HepG2 (cell line): ENCODE measurements around the gene VCP. TPM values are rescaled to one million over a fixed set of nuclear protein-coding genes. Genes with fewer than 3 reads are reported as not detected.

Experiments used
- EP300 ChIP-seq, 3 experiments: sonication (generic) in 1 of 3; formaldehyde crosslinking in 1 of 3; IDR thresholded peaks; 2 replicates each; pipeline versions ENCODE4 v1.5.1 to v1.6.1; 2011 to 2020; ENCODE audit warnings: low read depth in 2 of 3, low read length in 2 of 3, borderline replicate concordance in 1 of 3, improper control_type of control experiment in 1 of 3, mild to moderate bottlenecking in 1 of 3, missing genetic modification reagents in 1 of 3, moderate library complexity in 1 of 3
- GATAD2A ChIP-seq: IDR thresholded peaks from 2 replicates; pipeline ENCODE4 v1.6.1; 2016
- HDAC6 ChIP-seq: fragments of 200-600 bp; sonication (generic); IDR thresholded peaks from 2 replicates; pipeline ENCODE4 v1.7.0; 2017; ENCODE audit warnings: mild to moderate bottlenecking, antibody characterized with exemption, low read length, low read depth
- ISL2 ChIP-seq: sonication (generic); formaldehyde crosslinking; IDR thresholded peaks from 2 replicates; pipeline ENCODE4 v1.5.0; 2020; ENCODE audit warnings: missing genetic modification reagents
- MLLT10 ChIP-seq: sonication (generic); formaldehyde crosslinking; IDR thresholded peaks from 2 replicates; pipeline ENCODE4 v1.4.0; 2020; ENCODE audit warnings: missing genetic modification reagents
- NFYC ChIP-seq: IDR thresholded peaks from 2 replicates; pipeline ENCODE4 v1.6.1; 2016; ENCODE audit warnings: missing genetic modification reagents, missing compliant biosample characterization
- SCMH1 ChIP-seq: sonication (generic); formaldehyde crosslinking; IDR thresholded peaks from 2 replicates; pipeline ENCODE4 v1.9.0; 2021; ENCODE audit warnings: missing genetic modification reagents, mild to moderate bottlenecking, borderline replicate concordance
- ZBTB3 ChIP-seq: sonication (generic); formaldehyde crosslinking; IDR thresholded peaks from 2 replicates; pipeline ENCODE4 v1.4.0; 2020; ENCODE audit warnings: low read depth, mild to moderate bottlenecking, moderate library complexity, missing genetic modification reagents, borderline replicate concordance
- ZMYM3 ChIP-seq: sonication (generic); formaldehyde crosslinking; IDR thresholded peaks from 2 replicates; pipeline ENCODE4 v1.5.1; 2020; ENCODE audit warnings: mild to moderate bottlenecking, missing genetic modification reagents
- ZNF121 ChIP-seq: sonication (generic); formaldehyde crosslinking; IDR thresholded peaks from 2 replicates; pipeline ENCODE4 v1.5.0; 2020; ENCODE audit warnings: mild to moderate bottlenecking, missing genetic modification reagents
- ZNF430 ChIP-seq: sonication (generic); formaldehyde crosslinking; IDR thresholded peaks from 2 replicates; pipeline ENCODE4 v1.9.0; 2021; ENCODE audit warnings: mild to moderate bottlenecking, missing genetic modification reagents
- ZNF761 ChIP-seq: sonication (generic); formaldehyde crosslinking; conservative IDR thresholded peaks from 2 replicates; pipeline ENCODE4 v1.4.0; 2020; ENCODE audit warnings: mild to moderate bottlenecking, missing genetic modification reagents
- ZNF816 ChIP-seq: sonication (generic); formaldehyde crosslinking; IDR thresholded peaks from 2 replicates; pipeline ENCODE4 v1.8.0; 2022; ENCODE audit warnings: missing genetic modification reagents, mild to moderate bottlenecking, borderline replicate concordance
- ZNF878 ChIP-seq: sonication (generic); formaldehyde crosslinking; IDR thresholded peaks from 2 replicates; pipeline ENCODE4 v1.8.1; 2023; ENCODE audit warnings: mild to moderate bottlenecking, missing genetic modification reagents, moderate library complexity
- polyA plus RNA-seq, 8 experiments: library from polyadenylated mRNA; depleted of rRNA in 3 of 8; stranded (reverse) in 7 of 8; unstranded in 1 of 8; fragments of >200 nt; fragmentation: Illumina TruSeq in 4 of 8; extraction: Trizol in 4 of 8; gene quantifications; 2 replicates each; pipeline versions ENCODE4 v1.2.1 to v1.2.3, GENCODE V29; 2011 to 2016; ENCODE audit warnings: low read depth in 4 of 8, missing spikeins in 1 of 8, mixed read lengths in 1 of 8; ENCODE audit not compliant: insufficient read depth in 1 of 8
- total RNA-seq, 5 experiments: library from RNA; depleted of rRNA; stranded (reverse); fragments of >200 nt; fragmentation: Illumina TruSeq; extraction: Trizol; gene quantifications; 2 replicates each; pipeline ENCODE4 v1.2.3, GENCODE V29; 2016; ENCODE audit warnings: low read depth in 1 of 5
- TF ChIP-seq, protein P1 (sequence below): sonication (generic); formaldehyde crosslinking; IDR thresholded peaks from 2 replicates; pipeline ENCODE4 v1.4.0; 2020; ENCODE audit warnings: missing genetic modification reagents, borderline replicate concordance
- TF ChIP-seq, protein P2 (sequence below): sonication (generic); formaldehyde crosslinking; IDR thresholded peaks from 2 replicates; pipeline ENCODE4 v1.5.1; 2020; ENCODE audit warnings: missing genetic modification reagents, mild to moderate bottlenecking, borderline replicate concordance
- TF ChIP-seq, protein P3 (sequence below): sonication (generic); formaldehyde crosslinking; IDR thresholded peaks from 2 replicates; pipeline ENCODE4 v1.5.0; 2020; ENCODE audit warnings: missing genetic modification reagents, mild to moderate bottlenecking, borderline replicate concordance
- TF ChIP-seq, protein P4 (sequence below): sonication (generic); formaldehyde crosslinking; IDR thresholded peaks from 2 replicates; pipeline ENCODE4 v1.4.0; 2020; ENCODE audit warnings: missing genetic modification reagents, mild to moderate bottlenecking, borderline replicate concordance

VCP gene
- total and polyA plus RNA-seq, 2 of the 13 experiments (the other 11 are each of a cell fraction or from before 2014, with no cell fraction given) = 143 to 391 TPM

DNA sequence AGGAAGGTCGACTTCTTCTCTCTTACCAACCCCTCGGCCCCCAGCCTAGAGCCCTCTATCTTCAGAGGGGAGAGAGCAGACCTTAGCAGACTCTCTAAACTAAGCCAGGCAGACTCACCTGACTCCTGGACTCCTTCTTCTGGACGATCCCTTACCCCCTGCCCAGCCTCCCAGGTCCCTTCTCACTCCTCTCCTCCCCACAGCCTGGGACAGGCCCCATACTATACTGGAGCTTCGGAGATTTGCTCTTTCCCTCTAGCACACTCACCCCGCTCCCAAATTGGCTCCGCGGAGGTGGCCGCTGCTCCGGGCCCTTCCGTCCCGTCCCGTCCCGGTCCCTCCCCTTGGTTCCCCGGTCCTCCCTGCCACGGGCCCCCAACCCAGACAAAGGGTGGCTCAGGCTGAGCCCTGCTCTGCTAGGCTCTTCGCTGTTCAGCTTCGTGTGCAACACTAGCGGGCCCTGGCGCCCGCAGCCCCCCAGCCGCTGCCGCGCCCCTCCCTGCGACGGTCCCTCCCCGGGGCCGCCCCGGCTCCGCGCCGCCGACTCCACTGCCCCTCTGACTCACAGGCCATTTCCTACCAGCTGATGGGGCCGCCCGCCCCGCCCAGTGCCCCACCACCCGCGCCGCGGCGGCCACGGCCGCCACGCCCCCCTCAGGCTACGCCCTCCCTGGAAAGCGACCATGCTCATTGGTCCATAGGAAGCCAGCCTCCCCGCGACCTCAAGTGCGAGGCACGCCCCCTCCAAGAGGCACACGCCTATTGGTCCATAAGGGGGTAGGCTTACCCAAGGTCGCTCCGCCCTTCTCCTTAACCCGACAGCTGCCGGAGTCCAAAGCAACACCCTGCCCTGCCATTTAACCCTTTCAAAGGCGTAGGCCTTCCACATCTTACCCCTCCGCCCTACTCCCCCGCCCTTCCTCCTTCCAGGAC lies 38.8 kb upstream of the VCP start (continued):
- TF ChIP-seq, protein P1, sequence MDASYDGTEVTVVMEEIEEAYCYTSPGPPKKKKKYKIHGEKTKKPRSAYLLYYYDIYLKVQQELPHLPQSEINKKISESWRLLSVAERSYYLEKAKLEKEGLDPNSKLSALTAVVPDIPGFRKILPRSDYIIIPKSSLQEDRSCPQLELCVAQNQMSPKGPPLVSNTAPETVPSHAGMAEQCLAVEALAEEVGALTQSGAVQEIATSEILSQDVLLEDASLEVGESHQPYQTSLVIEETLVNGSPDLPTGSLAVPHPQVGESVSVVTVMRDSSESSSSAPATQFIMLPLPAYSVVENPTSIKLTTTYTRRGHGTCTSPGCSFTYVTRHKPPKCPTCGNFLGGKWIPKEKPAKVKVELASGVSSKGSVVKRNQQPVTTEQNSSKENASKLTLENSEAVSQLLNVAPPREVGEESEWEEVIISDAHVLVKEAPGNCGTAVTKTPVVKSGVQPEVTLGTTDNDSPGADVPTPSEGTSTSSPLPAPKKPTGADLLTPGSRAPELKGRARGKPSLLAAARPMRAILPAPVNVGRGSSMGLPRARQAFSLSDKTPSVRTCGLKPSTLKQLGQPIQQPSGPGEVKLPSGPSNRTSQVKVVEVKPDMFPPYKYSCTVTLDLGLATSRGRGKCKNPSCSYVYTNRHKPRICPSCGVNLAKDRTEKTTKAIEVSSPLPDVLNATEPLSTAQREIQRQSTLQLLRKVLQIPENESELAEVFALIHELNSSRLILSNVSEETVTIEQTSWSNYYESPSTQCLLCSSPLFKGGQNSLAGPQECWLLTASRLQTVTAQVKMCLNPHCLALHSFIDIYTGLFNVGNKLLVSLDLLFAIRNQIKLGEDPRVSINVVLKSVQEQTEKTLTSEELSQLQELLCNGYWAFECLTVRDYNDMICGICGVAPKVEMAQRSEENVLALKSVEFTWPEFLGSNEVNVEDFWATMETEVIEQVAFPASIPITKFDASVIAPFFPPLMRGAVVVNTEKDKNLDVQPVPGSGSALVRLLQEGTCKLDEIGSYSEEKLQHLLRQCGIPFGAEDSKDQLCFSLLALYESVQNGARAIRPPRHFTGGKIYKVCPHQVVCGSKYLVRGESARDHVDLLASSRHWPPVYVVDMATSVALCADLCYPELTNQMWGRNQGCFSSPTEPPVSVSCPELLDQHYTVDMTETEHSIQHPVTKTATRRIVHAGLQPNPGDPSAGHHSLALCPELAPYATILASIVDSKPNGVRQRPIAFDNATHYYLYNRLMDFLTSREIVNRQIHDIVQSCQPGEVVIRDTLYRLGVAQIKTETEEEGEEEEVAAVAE = no peak
- TF ChIP-seq ISL2 (CRISPR knock-in tag) (no peak), EP300 (IDR thresholded peaks at IDR 0.05; ENCODE audit: low read depth in 2 of 2, low read length in 2 of 2) (no peak), EP300 (CRISPR knock-in tag; IDR thresholded peaks at IDR 0.05; ENCODE audit: borderline replicate concordance) (no peak), GATAD2A (CRISPR knock-in tag) (peak; percentile 58), ZMYM3 (CRISPR knock-in tag) (no peak), ZNF761 (CRISPR knock-in tag) (no peak), ZNF878 (CRISPR knock-in tag) (no peak), MLLT10 (CRISPR knock-in tag) (no peak), HDAC6 (no peak), NFYC (peak; percentile 80), ZNF430 (CRISPR knock-in tag) (no peak), SCMH1 (CRISPR knock-in tag) (no peak), ZBTB3 (no peak), ZNF121 (CRISPR knock-in tag) (no peak), ZNF816 (CRISPR knock-in tag) (no peak)
- TF ChIP-seq, protein P2, sequence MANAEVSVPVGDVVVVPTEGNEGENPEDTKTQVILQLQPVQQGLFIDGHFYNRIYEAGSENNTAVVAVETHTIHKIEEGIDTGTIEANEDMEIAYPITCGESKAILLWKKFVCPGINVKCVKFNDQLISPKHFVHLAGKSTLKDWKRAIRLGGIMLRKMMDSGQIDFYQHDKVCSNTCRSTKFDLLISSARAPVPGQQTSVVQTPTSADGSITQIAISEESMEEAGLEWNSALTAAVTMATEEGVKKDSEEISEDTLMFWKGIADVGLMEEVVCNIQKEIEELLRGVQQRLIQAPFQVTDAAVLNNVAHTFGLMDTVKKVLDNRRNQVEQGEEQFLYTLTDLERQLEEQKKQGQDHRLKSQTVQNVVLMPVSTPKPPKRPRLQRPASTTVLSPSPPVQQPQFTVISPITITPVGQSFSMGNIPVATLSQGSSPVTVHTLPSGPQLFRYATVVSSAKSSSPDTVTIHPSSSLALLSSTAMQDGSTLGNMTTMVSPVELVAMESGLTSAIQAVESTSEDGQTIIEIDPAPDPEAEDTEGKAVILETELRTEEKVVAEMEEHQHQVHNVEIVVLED (CRISPR knock-in tag) = 0 out of 2 replicates have a peak, but pooled peaks have one; percentile 24
- TF ChIP-seq, protein P3, sequence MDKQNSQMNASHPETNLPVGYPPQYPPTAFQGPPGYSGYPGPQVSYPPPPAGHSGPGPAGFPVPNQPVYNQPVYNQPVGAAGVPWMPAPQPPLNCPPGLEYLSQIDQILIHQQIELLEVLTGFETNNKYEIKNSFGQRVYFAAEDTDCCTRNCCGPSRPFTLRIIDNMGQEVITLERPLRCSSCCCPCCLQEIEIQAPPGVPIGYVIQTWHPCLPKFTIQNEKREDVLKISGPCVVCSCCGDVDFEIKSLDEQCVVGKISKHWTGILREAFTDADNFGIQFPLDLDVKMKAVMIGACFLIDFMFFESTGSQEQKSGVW = no peak
- TF ChIP-seq, protein P4, sequence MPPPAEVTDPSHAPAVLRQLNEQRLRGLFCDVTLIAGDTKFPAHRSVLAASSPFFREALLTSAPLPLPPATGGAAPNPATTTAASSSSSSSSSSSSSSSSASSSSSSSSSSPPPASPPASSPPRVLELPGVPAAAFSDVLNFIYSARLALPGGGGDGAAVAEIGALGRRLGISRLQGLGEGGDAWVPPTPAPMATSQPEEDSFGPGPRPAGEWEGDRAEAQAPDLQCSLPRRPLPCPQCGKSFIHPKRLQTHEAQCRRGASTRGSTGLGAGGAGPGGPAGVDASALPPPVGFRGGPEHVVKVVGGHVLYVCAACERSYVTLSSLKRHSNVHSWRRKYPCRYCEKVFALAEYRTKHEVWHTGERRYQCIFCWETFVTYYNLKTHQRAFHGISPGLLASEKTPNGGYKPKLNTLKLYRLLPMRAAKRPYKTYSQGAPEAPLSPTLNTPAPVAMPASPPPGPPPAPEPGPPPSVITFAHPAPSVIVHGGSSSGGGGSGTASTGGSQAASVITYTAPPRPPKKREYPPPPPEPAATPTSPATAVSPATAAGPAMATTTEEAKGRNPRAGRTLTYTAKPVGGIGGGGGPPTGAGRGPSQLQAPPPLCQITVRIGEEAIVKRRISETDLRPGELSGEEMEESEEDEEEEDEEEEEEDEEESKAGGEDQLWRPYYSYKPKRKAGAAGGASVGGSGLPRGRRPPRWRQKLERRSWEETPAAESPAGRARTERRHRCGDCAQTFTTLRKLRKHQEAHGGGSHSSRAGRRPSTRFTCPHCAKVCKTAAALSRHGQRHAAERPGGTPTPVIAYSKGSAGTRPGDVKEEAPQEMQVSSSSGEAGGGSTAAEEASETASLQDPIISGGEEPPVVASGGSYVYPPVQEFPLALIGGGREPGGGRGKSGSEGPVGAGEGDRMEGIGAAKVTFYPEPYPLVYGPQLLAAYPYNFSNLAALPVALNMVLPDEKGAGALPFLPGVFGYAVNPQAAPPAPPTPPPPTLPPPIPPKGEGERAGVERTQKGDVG (CRISPR knock-in tag) = no peak
